ENCODE results near the gene AP2M1. TPM values are rescaled to one million over a fixed set of nuclear protein-coding genes. Genes with fewer than 3 reads are reported as not detected.

Gene AP2M1
- total and polyA plus RNA-seq, 10 of the 15 experiments (the other 5 are each of a cell fraction or from before 2014, with no cell fraction given): 65.6 to 356 (median 161) TPM

- TF ChIP-seq SMAD5 (IDR thresholded peaks at IDR 0.05; ENCODE audit: low read depth) (no peak; the same call in 1 of the 2 replicates), CHD2 (IDR thresholded peaks at IDR 0.05; ENCODE audit: borderline replicate concordance, low read depth, low read length) (peak; percentile 77; the same call in 1 of the 2 replicates), PAX8 (IDR thresholded peaks at IDR 0.05) (no peak), BRCA1 (IDR thresholded peaks at IDR 0.05; ENCODE audit: low read depth, low read length) (no peak), SMARCA5 (IDR thresholded peaks at IDR 0.05) (peak; percentile 68), KLF5 (IDR thresholded peaks at IDR 0.05; ENCODE audit: partially characterized antibody) (no peak), MEF2B (IDR thresholded peaks at IDR 0.05; ENCODE audit: partially characterized antibody, poor library complexity, severe bottlenecking) (peak; percentile 19), IKZF2 (IDR thresholded peaks at IDR 0.05) (0 out of 4 replicates have a peak, but pooled peaks of 1 of the 2 experiments have one; percentile 14), IKZF1 (conservative IDR thresholded peaks at IDR 0.05) (peak; percentile 99), FOXK2 (IDR thresholded peaks at IDR 0.05) (no peak), ZNF384 (IDR thresholded peaks at IDR 0.05; ENCODE audit: borderline replicate concordance, low read depth, low read length) (no peak), YY1 (IDR thresholded peaks at IDR 0.05; ENCODE audit: low read depth, low read length) (peak; percentile 93), ZNF217 (IDR thresholded peaks at IDR 0.05) (no peak), MXI1 (IDR thresholded peaks at IDR 0.05; ENCODE audit: low read depth, low read length) (no peak), RCOR1 (conservative IDR thresholded peaks at IDR 0.05; ENCODE audit: low read depth, low read length) (no peak), ELK1 (IDR thresholded peaks at IDR 0.05; ENCODE audit: low read depth, low read length) (no peak), NR2C1 (IDR thresholded peaks at IDR 0.05) (peak; percentile 70), SREBF1 (IDR thresholded peaks at IDR 0.05; ENCODE audit: low read length) (peak; percentile 90; the same call in 1 of the 2 replicates), SP1 (IDR thresholded peaks at IDR 0.05; ENCODE audit: low read depth, low read length) (peak; percentile 75)
- TF ChIP-seq, protein P1, sequence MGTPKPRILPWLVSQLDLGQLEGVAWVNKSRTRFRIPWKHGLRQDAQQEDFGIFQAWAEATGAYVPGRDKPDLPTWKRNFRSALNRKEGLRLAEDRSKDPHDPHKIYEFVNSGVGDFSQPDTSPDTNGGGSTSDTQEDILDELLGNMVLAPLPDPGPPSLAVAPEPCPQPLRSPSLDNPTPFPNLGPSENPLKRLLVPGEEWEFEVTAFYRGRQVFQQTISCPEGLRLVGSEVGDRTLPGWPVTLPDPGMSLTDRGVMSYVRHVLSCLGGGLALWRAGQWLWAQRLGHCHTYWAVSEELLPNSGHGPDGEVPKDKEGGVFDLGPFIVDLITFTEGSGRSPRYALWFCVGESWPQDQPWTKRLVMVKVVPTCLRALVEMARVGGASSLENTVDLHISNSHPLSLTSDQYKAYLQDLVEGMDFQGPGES (IDR thresholded peaks at IDR 0.05): no peak
- TF ChIP-seq, protein P2, sequence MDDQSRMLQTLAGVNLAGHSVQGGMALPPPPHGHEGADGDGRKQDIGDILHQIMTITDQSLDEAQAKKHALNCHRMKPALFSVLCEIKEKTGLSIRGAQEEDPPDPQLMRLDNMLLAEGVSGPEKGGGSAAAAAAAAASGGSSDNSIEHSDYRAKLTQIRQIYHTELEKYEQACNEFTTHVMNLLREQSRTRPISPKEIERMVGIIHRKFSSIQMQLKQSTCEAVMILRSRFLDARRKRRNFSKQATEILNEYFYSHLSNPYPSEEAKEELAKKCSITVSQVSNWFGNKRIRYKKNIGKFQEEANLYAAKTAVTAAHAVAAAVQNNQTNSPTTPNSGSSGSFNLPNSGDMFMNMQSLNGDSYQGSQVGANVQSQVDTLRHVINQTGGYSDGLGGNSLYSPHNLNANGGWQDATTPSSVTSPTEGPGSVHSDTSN (IDR thresholded peaks at IDR 0.05; ENCODE audit: insufficient replicate concordance, low read depth, low read length): no peak
- TF ChIP-seq, protein P3, sequence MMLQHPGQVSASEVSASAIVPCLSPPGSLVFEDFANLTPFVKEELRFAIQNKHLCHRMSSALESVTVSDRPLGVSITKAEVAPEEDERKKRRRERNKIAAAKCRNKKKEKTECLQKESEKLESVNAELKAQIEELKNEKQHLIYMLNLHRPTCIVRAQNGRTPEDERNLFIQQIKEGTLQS (IDR thresholded peaks at IDR 0.05; ENCODE audit: borderline replicate concordance, extremely low read depth, low read depth, low read length): peak; percentile 22; the same call in 1 of the 2 replicates
- TF ChIP-seq, protein P4, sequence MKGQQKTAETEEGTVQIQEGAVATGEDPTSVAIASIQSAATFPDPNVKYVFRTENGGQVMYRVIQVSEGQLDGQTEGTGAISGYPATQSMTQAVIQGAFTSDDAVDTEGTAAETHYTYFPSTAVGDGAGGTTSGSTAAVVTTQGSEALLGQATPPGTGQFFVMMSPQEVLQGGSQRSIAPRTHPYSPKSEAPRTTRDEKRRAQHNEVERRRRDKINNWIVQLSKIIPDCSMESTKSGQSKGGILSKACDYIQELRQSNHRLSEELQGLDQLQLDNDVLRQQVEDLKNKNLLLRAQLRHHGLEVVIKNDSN (IDR thresholded peaks at IDR 0.05; ENCODE audit: borderline replicate concordance, extremely low read length, insufficient read depth, low read depth, low read length): no peak
Measured at GRCh38 chr3:184174646-184175492, at the start of gene AP2M1 (continued).

Measured in GM12878 (cell line).